HepG2 (cell line): Measurements from ENCODE around the gene RMI1. TPM values are rescaled to one million over a fixed set of nuclear protein-coding genes. Genes with fewer than 3 reads are reported as not detected.
A peak's percentile ranks its signal among the peaks of the same experiment; 100 is the strongest.

Source experiments
- AGO1 ChIP-seq: fragments of 200-400 bp; formaldehyde crosslinking; IDR thresholded peaks from 2 replicates; pipeline ENCODE4 v1.6.1; 2017; ENCODE audit warnings: mild to moderate bottlenecking, low read depth, low read length, moderate library complexity; ENCODE audit not compliant: poor library complexity, severe bottlenecking
- E2F5 ChIP-seq: sonication (generic); formaldehyde crosslinking; conservative IDR thresholded peaks from 2 replicates; pipeline ENCODE4 v1.4.0; 2020; ENCODE audit warnings: missing genetic modification reagents
- GABPA ChIP-seq, 2 experiments: IDR thresholded peaks; 2 replicates each; pipeline ENCODE4 v1.6.1; 2011 to 2016; ENCODE audit warnings: low read depth in 2 of 2, low read length in 1 of 2, missing biosample characterization in 1 of 2, missing genetic modification characterization in 1 of 2
- KLF12 ChIP-seq: sonication (generic); formaldehyde crosslinking; IDR thresholded peaks from 2 replicates; pipeline ENCODE4 v1.4.0; 2020; ENCODE audit warnings: missing genetic modification reagents, borderline replicate concordance
- NFIB ChIP-seq: sonication (generic); formaldehyde crosslinking; IDR thresholded peaks from 2 replicates; pipeline ENCODE4 v1.9.0; 2021; ENCODE audit warnings: missing genetic modification reagents, mild to moderate bottlenecking, borderline replicate concordance
- NFYC ChIP-seq: IDR thresholded peaks from 2 replicates; pipeline ENCODE4 v1.6.1; 2016; ENCODE audit warnings: missing genetic modification reagents, missing compliant biosample characterization
- PCBP1 ChIP-seq: fragments of 200-400 bp; formaldehyde crosslinking; IDR thresholded peaks from 2 replicates; pipeline ENCODE4 v1.6.1; 2017; ENCODE audit warnings: mild to moderate bottlenecking, low read depth, low read length, borderline replicate concordance
- RAD21 ChIP-seq: fragments of 450-650 bp; formaldehyde crosslinking; IDR thresholded peaks from 2 replicates; pipeline ENCODE4 v1.5.0; 2020; ENCODE audit warnings: mild to moderate bottlenecking
- SAFB2 ChIP-seq: sonication (generic); formaldehyde crosslinking; IDR thresholded peaks from 2 replicates; pipeline ENCODE4 v1.5.1; 2020; ENCODE audit warnings: missing genetic modification reagents, low read depth, mild to moderate bottlenecking, borderline replicate concordance
- SNAI1 ChIP-seq: sonication (generic); formaldehyde crosslinking; IDR thresholded peaks from 2 replicates; pipeline ENCODE4 v1.5.0; 2020; ENCODE audit warnings: mild to moderate bottlenecking, missing genetic modification reagents, borderline replicate concordance
- SP5 ChIP-seq: IDR thresholded peaks from 2 replicates; pipeline ENCODE4 v1.6.1; 2016; ENCODE audit warnings: low read depth, borderline replicate concordance
- TMF1 ChIP-seq: sonication (generic); formaldehyde crosslinking; IDR thresholded peaks from 2 replicates; pipeline ENCODE4 v1.8.1; 2022; ENCODE audit warnings: low read depth, missing genetic modification reagents
- ZHX2 ChIP-seq, 2 experiments: sonication (generic) in 1 of 2; formaldehyde crosslinking in 1 of 2; IDR thresholded peaks; 2 replicates each; pipeline versions ENCODE4 v1.6.1 to v1.9.0; 2014 to 2022; ENCODE audit warnings: antibody characterized with exemption in 1 of 2, borderline replicate concordance in 1 of 2, inconsistent platforms in 1 of 2, low read depth in 1 of 2, missing genetic modification reagents in 1 of 2
- ZNF317 ChIP-seq: sonication (generic); formaldehyde crosslinking; IDR thresholded peaks from 2 replicates; pipeline ENCODE4 v1.5.0; 2020; ENCODE audit warnings: mild to moderate bottlenecking, missing genetic modification reagents
- ZNF468 ChIP-seq: sonication (generic); formaldehyde crosslinking; IDR thresholded peaks from 2 replicates; pipeline ENCODE4 v1.8.0; 2022; ENCODE audit warnings: mild to moderate bottlenecking, moderate library complexity, missing genetic modification reagents
- ZNF572 ChIP-seq: sonication (generic); formaldehyde crosslinking; IDR thresholded peaks from 2 replicates; pipeline ENCODE4 v1.5.1; 2020; ENCODE audit warnings: mild to moderate bottlenecking, missing genetic modification reagents
- ZNF605 ChIP-seq: sonication (generic); formaldehyde crosslinking; IDR thresholded peaks from 2 replicates; pipeline ENCODE4 v1.8.0; 2022; ENCODE audit warnings: mild to moderate bottlenecking, missing genetic modification reagents
- polyA plus RNA-seq, 8 experiments: library from polyadenylated mRNA; depleted of rRNA in 3 of 8; stranded (reverse) in 7 of 8; unstranded in 1 of 8; fragments of >200 nt; fragmentation: Illumina TruSeq in 4 of 8; extraction: Trizol in 4 of 8; gene quantifications; 2 replicates each; pipeline versions ENCODE4 v1.2.1 to v1.2.3, GENCODE V29; 2011 to 2016; ENCODE audit warnings: low read depth in 4 of 8, missing spikeins in 1 of 8, mixed read lengths in 1 of 8; ENCODE audit not compliant: insufficient read depth in 1 of 8
- total RNA-seq, 5 experiments: library from RNA; depleted of rRNA; stranded (reverse); fragments of >200 nt; fragmentation: Illumina TruSeq; extraction: Trizol; gene quantifications; 2 replicates each; pipeline ENCODE4 v1.2.3, GENCODE V29; 2016; ENCODE audit warnings: low read depth in 1 of 5
- TF ChIP-seq, protein P1 (sequence below): sonication (generic); formaldehyde crosslinking; IDR thresholded peaks from 2 replicates; pipeline ENCODE4 v1.8.1; 2023; ENCODE audit warnings: mild to moderate bottlenecking, missing genetic modification reagents
- TF ChIP-seq, protein P2 (sequence below): sonication (generic); formaldehyde crosslinking; IDR thresholded peaks from 2 replicates; pipeline ENCODE4 v1.5.0; 2020; ENCODE audit warnings: missing genetic modification reagents, mild to moderate bottlenecking, borderline replicate concordance

The RMI1 gene
- total and polyA plus RNA-seq, 2 of the 13 experiments (the other 11 are each of a cell fraction or from before 2014, with no cell fraction given), result 0.54 to 3.7 TPM

- peak; percentile 52; the same call in 1 of the 2 replicates for TF ChIP-seq E2F5 (CRISPR knock-in tag)
- TF ChIP-seq KLF12 (CRISPR knock-in tag), result no peak
- no peak for TF ChIP-seq ZNF468 (CRISPR knock-in tag)
- TF ChIP-seq RAD21, result no peak; the same call in 1 of the 2 replicates
- no peak for TF ChIP-seq NFIB (CRISPR knock-in tag)
- peak; percentile 98 for TF ChIP-seq NFYC
- TF ChIP-seq SNAI1 (CRISPR knock-in tag), result no peak
- no peak for TF ChIP-seq GABPA (IDR thresholded peaks at IDR 0.05; ENCODE audit: low read depth, low read length)
- TF ChIP-seq GABPA (CRISPR knock-in tag; IDR thresholded peaks at IDR 0.05; ENCODE audit: low read depth), result no peak; the same call in 1 of the 2 replicates
- no peak for TF ChIP-seq SP5 (CRISPR knock-in tag)
- peak; percentile 76; the same call in 1 of the 2 replicates for TF ChIP-seq PCBP1
- no peak; the same call in 1 of the 2 replicates for TF ChIP-seq SAFB2 (CRISPR knock-in tag)
- TF ChIP-seq, protein P1, sequence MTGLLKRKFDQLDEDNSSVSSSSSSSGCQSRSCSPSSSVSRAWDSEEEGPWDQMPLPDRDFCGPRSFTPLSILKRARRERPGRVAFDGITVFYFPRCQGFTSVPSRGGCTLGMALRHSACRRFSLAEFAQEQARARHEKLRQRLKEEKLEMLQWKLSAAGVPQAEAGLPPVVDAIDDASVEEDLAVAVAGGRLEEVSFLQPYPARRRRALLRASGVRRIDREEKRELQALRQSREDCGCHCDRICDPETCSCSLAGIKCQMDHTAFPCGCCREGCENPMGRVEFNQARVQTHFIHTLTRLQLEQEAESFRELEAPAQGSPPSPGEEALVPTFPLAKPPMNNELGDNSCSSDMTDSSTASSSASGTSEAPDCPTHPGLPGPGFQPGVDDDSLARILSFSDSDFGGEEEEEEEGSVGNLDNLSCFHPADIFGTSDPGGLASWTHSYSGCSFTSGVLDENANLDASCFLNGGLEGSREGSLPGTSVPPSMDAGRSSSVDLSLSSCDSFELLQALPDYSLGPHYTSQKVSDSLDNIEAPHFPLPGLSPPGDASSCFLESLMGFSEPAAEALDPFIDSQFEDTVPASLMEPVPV (CRISPR knock-in tag), result no peak
- TF ChIP-seq ZNF605 (CRISPR knock-in tag), result no peak
- peak; percentile 80 for TF ChIP-seq AGO1
- no peak for TF ChIP-seq ZHX2 (IDR thresholded peaks at IDR 0.05; ENCODE audit: low read depth)
- no peak for TF ChIP-seq ZHX2 (CRISPR knock-in tag; IDR thresholded peaks at IDR 0.05; ENCODE audit: borderline replicate concordance)
- TF ChIP-seq ZNF317, result no peak
- TF ChIP-seq TMF1 (CRISPR knock-in tag), result peak; percentile 42; the same call in 1 of the 2 replicates
- no peak for TF ChIP-seq ZNF572
- TF ChIP-seq, protein P2, sequence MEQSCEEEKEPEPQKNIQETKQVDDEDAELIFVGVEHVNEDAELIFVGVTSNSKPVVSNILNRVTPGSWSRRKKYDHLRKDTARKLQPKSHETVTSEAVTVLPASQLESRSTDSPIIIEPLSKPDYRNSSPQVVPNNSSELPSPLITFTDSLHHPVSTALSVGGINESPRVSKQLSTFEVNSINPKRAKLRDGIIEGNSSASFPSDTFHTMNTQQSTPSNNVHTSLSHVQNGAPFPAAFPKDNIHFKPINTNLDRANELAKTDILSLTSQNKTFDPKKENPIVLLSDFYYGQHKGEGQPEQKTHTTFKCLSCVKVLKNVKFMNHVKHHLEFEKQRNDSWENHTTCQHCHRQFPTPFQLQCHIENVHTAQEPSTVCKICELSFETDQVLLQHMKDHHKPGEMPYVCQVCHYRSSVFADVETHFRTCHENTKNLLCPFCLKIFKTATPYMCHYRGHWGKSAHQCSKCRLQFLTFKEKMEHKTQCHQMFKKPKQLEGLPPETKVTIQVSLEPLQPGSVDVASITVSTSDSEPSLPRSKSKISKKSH, result no peak
Measured at GRCh38 chr9:83979812-83980394, 702 bp upstream of the RMI1 start, which contains the start of gene HNRNPK (continued).
